HG03354 (cell line): Measurements from ENCODE around the gene SLC25A47.
"Not testable (repeated sequence)": the region's sequence is repeated elsewhere in the genome, so short reads cannot be mapped to it uniquely, and the experiment has no call there.

Source experiments
- ATAC-seq: cut with Tn5 transposase; IDR thresholded peaks from one replicate; pipeline ENCODE4 v1.9.1; 2021; ENCODE audit warnings: mild to moderate bottlenecking; ENCODE audit not compliant: unreplicated experiment, poor library complexity, severe bottlenecking

The SLC25A47 gene, protein sequence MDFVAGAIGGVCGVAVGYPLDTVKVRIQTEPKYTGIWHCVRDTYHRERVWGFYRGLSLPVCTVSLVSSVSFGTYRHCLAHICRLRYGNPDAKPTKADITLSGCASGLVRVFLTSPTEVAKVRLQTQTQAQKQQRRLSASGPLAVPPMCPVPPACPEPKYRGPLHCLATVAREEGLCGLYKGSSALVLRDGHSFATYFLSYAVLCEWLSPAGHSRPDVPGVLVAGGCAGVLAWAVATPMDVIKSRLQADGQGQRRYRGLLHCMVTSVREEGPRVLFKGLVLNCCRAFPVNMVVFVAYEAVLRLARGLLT

DNA sequence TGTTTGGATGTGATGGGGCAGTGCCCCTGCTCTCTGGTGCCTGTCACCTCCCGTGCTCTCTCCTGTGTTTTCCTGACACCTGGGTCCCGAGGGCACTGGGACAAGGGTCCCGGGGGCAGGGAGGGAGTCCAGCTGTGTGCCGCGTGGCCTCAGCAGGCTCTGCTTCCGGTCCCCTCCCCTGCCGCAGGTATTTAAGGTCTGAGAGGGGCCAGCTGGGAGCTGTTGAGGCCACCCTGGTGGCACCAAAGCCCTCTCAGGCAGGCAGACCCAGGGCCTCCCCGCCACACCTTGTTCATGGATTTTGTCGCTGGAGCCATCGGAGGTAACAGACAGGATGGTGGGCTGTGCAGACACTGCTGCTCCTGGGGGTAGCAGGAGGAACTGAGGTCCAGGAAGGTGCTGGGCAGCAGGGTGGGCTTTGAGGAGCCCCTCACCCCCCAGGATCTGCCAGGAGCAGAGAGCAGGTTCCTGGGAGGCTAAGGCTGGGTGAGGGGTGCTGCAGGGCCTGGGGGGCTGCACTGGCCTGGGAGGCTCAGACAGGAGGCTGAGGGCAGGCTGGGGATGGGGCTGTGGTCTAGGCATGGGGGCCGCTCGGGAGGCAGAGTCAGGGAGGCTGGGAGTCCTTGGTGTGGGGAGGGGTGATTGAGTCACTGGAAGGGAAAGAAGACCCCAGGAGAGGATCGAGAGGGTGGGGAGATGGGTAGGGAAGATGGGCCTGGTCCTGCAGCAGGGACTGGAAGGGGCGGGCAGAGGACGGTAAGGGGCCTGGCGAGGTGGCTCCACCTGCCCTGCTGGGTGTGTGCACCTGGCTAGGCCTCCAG lies at the start of gene SLC25A47:
TSS of gene SLC25A47 (plus strand) at position 219 of the 821 bp plus-strand sequence. CDS start at position 295, 76 bp downstream.
- ATAC-seq = no peak

DNA sequence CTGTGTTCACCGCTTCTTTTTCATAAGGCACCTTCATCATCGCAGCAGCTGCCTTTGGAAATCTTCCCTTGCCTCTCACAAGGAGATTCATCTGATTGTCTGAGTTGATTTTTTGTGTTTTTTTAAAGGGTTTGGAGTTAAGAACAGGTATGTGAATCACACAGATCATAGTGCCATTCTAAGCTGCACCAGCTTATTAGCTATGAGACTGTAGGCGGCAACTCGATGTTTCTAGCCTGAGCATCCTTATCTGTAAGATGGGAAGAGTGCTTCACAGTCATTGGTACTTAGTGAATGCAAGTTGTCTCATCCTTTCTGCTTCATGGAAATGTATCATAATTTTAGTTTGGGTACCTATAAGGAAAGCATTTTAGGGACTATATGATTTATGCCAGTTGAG lies 48.9 kb upstream of the SLC25A47 start:
- no peak for ATAC-seq

DNA sequence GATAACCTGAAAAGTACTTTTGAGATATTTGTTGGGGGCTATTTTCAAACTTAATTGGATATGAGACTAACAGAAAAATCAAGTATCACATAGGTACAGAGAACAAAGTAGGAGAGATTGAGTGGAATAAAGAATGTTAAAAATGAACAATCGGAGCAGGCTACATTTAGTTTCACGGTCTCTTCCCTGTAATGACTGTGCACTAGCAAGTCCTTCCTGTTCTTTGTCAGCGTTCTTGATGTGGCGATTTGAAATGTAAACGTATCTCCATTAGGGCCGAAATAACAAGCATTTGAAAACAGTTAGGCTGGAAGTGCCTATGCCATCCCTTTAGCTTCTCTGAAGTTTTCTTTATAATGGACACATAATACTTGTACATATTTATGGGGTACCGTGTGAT lies 47.9 kb upstream of the SLC25A47 start:
- ATAC-seq = no peak

DNA sequence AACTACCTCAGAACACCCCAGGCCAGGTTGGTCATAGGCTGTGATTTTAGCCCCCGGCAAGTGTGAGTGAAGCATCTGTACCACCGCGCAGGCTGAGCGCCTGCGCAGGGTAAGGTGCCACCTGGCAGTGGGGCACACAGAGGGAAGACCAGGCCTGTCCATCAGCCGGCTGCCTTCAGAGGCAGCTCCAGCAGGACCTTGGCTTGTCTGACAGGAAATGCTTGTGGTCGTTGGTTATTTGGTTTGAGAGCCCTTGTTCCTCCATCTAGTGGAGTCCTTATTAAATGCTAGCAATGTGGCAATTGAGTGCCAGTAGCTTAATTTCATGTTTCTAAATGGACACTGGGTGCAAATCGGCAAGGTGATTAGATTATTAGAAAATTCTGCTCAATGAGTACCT lies 44.4 kb upstream of the SLC25A47 start:
- ATAC-seq = no peak

DNA sequence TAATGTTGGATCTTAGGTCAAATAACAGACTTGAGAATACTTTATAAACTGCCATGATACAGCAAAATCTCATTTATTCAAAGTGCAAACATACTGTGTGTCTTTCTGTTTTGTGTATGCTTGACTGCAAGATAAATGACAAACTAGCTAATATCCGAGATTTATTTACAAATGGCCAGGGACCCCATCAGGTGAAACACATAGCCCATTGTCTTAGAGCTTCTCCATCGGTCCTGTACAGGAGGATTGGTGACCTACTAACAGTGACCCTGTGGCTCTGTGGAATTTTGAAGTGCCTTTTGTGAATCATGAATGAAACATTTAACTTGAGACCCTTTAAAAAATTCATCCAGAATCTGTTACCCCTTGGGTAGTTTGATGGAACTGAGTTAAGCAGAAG lies 44.0 kb upstream of the SLC25A47 start:
- no peak for ATAC-seq

DNA sequence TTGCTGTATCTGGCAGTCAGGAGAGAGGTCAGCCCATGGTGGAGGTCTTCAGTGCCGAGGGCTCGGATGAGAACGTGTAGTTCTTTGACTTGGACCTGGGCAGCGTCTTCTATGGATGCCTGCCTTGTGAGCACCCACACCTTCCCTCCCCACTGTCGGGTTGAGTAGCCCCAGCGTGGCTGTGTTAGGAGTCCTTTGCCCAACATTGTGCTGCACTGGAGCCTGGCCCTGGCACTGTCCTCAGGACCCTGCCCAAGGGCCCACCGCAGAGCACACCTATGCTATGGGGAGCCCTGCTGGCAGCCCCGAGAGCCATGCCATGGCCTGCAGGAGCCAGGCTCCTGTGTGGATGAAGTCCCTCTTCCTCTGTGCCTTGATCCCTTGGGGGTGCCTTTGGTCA lies 43.6 kb upstream of the SLC25A47 start:
- ATAC-seq = no peak

DNA sequence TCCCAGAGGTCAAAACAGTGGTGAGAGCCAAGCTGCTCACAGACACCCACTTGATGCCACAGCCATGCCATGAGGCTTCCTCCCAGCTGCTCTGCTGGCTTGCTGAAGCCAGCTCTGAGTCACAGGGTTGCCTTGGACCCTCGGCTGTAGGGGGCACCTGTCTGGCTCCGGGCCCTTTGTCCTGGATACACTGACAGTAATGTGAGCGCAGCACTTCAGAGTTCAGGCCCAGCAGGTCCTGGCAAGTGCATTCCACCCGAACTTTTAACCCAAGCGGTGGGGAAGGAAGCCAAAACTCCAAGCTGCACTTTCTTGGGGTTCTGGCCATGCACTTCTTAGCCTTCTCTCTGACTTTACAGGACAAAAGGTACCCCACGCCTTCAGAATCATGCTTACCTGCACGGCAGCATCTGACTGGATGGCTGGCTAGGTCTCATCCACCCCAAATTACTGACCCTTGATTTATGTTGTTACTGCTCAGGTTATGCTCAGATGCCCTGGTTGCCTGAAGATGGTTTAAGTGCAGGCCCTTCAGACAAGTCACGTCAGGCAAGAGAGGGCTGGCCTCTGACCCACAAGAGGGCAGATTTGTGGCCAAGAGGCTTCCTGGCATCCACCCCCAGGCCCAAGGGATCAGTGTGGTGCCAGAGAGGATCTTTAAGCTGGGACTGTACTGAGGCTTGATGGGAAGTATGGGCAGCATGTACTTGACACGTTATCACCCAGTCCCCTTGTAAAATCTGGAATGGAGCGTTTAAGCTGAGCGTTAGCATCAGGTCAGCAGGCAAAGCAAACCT lies 41.7 kb upstream of the SLC25A47 start:
- ATAC-seq = no peak

DNA sequence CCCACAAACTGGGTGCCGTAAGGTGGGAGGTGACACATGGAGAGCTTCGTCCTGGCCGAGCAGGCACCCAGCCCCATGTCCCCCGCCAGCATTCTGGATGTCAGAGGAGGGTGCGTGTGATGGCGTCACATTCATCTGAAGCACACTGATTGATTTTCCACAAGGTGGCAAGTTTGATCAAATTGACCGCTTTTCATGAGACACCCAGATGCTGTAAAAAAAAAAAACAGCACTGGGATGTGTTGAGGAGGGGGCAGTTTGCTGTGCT lies 41.1 kb upstream of the SLC25A47 start:
- no peak for ATAC-seq

DNA sequence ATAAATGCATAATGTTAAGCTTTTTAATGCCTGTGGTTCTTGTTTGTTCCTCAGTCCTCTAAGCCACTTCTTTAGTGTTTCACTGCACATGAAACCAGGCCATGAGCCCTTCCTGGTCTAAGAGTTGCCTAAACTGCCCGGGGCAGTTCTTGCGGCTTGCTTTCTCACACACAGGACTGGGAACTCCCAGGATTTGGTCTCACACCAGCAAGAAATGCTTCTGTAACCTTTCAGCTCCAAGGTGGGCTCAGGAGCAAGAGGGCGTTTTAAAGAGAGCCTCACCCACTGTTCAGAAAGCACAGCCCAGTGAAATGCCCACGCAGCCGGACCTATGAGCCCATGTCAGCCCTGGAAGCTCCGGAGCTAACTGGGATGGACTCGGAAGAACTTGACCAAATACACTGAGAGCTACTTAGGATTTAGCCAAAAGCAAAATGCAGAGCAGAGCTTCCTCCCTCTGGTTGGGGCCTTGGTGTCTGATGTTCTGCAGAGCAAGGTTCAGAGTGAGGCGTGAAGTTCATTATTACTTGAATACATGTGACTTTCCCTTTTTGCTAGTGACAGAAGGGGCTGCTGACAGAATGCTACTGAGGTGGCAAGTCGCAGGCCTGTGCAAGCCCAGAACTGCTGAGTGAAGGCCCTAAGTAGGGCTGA lies 40.2 kb upstream of the SLC25A47 start:
- ATAC-seq = no peak

DNA sequence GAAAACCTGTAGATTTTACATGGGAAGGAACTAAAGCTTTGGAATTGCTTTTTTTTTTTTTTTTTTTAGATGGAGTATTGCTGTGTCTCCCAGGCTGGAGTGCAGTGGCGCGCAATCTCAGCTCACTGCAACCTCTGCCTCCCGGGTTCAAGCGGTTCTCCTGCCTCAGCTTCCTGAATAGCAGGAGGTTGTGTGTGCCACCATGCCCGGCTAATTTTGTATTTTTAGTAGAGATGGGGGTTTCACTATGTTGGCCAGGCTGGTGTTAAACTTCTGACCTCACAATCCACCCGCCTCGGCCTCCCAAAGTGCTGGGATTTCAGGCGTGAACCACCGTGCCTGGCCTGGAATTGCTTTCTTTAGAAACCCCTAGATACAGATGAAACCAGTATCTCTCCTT lies 39.7 kb upstream of the SLC25A47 start:
- ATAC-seq = not testable (repeated sequence)

DNA sequence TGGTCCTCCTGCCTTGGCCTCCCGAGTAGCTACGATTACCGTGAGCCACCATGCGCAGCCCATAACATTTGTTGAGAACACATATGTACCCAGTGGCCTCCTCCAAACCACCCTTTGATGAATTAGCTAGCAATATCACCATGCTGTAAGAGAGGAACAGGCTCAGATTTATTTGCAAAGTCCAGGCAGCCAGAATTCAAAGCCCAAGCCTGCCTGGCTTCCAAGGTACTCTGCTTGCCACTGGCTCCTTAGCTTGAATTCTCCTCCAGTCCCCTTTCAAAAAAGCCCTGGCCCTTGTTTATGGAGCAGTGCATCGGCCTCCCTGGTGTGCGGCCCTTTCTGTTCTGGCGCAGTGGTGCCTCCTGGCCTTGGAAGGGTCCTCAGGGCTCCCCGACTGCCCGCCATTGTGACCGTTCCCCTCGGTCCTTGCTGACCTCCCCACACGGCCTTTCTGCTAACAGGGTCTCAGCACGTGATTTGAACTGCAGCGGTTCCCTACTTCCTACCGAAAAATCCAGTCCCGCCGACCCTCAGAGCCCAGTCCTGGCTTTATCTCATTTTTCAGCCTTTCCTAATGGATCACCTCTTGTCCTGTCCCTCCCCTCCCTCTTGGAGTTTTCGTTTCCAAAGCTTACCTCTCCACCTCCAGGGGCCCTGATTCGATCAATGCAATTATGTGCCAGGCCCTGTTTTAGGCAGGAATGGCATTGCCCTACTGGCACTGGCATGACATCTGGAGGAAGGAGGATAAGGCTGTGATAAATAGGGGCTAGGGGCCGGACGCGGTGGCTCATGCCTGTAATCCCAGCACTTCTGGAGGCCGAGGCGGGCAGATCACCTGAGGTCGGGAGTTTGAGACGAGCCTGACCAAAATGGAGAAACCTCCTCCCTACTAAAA lies 38.9 kb upstream of the SLC25A47 start:
- no peak for ATAC-seq

DNA sequence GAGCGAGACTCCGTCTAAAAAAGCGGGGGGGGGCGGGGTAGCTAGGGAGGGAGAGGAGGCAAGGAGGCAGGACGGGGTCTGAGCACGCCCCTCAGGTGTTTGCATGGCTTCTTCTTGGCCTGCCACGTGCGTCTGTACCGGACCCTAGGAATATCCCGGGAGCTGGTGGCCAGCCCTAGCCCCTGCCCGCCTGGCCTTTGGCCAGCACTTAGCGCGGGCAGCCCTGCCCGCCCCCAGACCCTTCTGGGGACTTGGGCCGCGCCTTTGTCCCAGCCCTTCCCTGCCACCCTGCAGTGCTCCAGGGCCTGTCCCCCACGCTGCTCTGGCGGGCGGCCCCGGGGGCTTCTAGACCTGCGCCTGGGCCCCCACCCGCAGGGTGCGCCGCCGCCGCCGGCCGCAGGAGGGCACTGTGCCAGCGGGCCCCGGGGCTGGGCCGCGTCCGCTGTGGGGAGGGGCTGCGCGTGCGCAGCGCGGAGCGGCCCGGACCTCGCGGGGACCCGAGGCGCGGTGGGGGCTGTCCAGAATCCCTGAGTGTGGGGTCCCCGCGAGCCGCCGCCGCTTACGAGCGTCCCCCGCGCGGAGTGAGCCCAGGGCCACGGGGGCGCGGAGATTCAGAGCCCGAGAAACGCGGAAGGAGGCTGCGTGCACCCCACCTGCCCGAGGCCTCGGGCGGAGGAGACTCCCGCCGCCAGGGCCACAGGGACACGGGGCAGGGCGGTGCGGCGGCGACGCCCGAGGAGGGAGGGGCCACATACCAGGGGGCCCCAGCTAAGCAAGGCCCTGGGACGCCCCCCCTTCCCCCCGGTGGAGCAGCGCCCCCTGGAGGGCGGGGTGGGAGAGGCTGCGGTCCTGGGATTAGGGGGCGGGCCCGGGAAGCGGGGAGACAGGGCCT lies 37.9 kb upstream of the SLC25A47 start:
- peak; percentile 87 for ATAC-seq

DNA sequence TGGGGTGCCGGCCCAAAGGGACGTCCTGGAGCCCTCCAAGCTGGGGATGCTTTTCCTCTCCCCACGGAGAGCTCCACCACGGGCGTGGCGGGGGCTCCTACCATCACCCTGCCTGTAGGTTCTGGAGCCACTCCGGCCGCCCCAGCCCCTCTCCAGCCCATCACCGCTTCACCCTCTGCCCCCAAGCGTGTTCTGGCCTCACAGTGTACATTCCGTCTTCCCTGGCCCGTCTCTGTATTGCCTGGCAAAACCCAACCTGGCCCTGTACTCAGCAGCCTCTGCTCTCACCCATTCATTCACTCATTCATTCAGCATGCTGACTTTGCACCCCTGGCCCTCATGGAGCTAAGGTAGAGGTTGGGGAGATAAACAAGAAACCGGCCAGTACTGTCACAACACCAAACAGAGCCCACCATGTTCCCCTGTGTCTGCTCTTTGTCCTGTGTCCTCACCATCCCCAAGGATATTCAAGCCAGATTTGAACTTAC lies 37.2 kb upstream of the SLC25A47 start:
- ATAC-seq = no peak

DNA sequence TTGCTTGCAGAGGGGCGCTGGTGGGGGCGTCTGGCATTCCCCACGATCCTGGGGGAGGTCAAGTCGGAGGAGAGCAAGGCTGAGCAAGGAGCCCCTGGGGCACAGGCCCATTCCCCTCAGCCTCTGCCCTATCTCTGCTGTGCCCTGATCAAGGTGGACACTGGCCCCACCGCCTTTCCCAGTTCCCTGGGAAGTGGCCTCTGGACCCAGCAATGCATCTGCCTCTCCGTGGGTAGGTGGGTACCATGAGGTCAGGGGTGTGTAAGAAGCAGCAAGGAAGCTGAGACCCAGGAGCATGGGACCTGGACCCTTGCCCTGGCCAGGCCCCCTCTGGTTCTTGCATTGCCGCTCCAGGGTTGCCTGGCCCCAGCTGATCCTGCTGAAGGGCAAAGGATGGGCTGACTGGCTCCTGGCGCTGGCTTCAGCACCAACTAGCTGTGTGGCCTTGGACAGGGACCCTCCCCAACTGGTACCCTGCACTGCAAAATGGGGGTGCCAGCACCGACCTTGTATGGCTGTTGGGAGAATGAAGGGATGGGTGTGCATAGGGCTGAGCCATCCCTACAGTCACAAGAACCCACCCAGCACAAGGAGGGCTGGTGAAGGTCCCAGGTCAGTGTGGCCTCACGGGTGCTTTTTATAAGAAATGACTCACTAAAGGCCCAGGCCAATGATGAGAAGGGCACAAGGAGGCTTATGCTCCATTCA lies 36.5 kb upstream of the SLC25A47 start:
- no peak for ATAC-seq

DNA sequence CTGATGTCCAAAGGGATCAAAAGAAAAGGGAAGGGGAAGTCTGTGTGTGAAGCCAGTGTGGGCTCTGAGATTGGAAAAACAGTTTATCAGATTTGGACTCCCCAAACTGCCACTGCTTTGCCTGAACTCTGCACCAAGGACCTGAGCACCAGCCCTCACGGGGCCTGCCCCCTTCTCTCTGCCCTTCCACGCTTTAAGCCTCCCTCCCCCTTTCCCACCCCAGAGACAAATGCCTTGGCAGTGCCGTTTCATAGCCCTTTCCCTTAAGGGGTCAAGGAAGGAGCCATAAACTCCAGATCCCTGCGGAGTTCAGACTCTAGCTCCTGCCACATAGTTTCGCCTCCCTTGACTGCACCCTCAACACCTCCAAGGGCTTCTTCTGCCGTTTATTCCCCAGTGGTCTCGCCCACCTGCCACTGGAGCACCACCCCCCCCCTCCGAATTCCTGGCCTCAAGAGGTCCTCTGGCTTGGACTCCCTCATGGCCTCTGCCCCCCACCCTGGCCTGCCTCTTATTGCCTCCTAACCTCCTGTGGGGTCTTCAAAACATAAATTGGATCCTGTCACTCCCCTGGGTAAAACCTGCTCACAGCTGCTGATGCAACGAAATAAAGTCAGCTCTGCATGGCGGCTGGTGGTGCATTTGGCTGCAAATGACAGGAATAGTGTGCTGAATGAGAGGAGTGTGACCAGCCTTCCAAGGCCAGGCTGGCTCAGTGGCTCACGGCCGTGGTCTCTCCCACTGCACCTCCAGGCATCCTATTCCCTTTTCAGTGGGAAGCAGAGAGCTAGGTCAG lies 35.7 kb upstream of the SLC25A47 start:
- no peak for ATAC-seq

DNA sequence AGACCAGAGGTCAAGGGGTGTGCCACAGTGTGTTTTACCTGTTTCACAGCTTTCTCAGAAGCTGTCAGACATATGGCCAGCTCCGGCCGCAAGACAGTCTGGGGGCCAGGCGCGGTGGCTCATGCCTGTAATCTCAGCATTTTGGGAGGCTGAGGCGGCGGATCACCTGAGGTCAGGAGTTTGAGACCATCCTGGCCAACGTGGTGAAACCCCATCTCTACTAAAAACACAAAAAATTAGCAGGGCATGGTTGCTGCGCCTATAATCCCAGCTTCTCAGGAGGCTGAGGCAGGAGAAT lies 35.2 kb upstream of the SLC25A47 start:
- ATAC-seq = not testable (repeated sequence)
